GM19193 (cell line): ENCODE results near the gene INHA.

Source experiments
- POLR2A ChIP-seq: IDR thresholded peaks from 4 replicates; pipeline ENCODE4 v1.6.1; 2011; ENCODE audit not compliant: insufficient read depth, insufficient read length; ENCODE audit errors: extremely low read depth

INHA gene

DNA sequence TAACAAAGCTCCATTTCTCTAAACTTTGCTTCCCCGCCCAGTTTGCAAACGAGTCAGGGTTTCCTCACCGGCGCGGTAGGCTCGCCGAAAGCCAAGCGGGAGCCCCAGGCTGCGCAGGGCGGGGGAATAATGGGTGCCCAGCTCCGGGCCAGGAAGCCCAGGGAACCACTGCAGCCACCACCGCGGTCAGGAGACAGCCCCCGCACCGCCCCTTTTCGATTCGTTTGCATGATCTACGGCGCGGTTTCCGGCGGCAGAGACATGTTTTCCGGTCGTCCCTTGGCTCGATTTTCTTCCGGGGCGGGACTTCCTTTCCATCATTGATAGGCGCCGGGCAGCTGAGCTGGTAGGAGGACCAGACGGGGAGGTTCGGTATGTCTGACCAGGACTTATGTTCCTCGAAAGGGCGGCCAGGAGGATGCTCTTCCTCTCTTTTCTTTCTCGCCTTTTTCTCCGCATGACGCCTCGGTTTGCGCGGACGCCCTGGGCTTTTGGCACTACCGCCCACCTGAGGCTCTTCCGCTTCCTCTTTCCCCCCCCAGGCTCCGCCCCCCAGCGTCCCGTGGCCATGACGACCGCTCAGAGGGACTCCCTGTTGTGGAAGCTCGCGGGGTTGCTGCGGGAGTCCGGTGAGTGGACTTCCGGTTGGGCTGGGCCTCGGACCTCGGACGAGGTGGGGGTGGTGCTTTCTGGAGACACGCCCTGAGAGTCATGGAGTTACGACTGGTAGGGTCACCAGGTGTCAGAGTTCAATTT is 25.6 kb downstream of the INHA start, which contains the start of gene STK11IP:
Gene STK11IP, plus strand, starts transcription at position 306 of the 756 bp plus-strand sequence. Its CDS starts 263 bp downstream, at position 569.
- peak; percentile 97 for TF ChIP-seq POLR2A

DNA sequence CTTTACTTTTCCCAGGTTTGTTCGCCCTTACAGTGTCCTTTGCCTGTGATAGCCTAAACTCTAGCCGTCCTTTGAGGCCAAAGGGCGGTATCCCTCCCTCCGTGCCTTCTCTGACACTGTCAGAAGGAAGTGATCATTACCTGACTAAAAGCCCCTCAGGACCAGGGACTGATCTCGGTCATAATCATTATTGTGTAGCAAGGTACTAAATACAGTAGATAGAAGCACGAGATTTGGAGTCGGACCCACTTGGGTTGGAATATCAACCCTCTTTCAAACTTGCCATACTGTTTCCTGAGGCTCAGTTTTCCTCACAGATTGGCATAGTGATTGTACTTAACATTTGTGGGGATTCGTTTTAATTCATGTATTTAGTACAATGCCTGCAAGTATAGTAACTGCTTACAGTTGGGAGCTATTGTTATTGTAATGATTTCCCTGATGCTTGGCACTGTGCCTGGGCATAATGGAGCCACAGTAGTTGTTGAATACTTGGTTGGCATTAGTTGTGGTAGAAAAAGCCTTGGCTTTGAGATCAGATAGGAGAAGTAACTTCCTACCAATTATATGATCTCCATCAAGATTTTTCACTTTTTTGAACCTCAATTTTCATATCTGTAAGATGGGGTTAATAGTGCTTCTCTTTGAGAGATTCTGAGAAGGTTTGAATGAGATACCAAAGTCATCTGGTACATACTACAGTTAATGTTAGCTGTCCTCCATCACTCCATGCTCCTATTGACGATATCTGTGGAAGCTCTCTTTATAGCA is 26.4 kb downstream of the INHA start:
- TF ChIP-seq POLR2A = no peak

DNA sequence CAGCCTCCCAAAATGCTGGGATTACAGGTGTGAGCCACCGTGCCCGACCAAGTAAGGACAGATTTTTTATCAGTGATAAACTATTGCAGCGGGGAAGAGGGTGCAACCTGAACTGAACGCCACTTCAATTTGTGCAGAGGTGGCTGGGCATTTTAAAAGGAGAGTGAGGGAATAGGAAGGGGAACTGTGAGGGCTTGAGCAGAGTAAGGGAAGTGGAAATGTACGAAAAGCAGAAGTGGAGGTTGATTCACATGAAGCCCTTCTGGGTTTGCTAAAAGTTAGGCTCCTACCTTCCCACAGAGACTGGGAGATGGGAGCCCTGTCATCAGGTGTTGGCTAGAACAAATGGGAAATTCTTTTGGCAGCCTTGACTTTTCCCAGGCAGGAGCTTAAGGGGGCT is 31.7 kb downstream of the INHA start:
- no peak for TF ChIP-seq POLR2A

DNA sequence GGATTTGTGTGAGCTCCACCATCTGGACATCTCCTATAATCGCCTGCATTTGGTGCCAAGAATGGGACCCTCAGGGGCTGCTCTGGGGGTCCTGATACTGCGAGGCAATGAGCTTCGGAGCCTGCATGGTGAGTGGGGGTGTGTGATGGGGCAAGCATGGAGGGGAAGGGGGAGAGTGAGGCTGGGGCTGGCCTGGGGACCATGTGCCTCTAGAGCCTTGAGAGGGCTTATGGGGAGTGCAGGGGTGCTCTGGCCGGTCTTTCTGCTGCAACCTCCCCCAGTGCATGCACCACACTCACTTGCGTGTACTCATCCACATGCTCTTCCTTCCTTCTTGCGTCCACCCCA is 33.5 kb downstream of the INHA start:
- no peak for TF ChIP-seq POLR2A

DNA sequence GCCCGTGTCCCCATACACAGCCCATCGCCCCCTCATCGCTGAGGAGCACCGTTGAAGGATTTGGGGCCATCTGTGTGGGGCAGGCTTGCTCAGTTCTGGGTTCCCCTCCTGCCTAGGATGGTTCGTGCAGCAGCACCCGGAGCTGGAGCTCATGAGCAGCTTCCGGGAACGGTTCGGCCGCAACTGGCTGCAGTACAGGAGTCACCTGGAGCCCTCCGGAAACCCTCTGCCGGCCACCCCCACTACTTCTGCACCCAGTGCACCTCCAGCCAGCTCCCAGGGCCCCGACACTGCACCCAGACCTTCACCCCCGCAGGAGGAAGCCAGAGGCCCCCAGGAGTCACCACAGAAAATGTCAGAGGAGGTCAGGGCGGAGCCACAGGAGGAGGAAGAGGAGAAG is 35.8 kb downstream of the INHA start:
- no peak for TF ChIP-seq POLR2A

DNA sequence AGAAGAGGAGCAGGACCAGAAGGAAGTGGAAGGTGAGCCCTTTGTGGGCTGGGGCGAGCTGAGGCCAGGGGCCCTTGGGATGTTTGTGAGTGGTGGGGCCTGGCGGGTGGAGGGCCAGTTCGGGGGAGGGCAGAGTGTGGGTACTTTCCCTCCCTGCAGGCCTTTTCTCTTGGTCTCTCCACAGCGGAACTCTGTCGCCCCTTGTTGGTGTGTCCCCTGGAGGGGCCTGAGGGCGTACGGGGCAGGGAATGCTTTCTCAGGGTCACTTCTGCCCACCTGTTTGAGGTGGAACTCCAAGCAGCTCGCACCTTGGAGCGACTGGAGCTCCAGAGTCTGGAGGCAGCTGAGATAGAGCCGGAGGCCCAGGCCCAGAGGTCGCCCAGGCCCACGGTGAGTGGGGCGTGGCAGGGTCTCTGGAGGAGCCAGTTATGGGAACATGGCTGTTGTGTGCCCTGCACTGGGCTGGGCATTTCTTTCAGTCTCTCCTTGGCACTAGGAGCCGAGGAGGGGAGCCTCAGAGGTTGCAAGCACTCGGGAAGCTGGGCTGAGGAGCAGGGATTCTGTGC is 36.4 kb downstream of the INHA start:
- no peak for TF ChIP-seq POLR2A

DNA sequence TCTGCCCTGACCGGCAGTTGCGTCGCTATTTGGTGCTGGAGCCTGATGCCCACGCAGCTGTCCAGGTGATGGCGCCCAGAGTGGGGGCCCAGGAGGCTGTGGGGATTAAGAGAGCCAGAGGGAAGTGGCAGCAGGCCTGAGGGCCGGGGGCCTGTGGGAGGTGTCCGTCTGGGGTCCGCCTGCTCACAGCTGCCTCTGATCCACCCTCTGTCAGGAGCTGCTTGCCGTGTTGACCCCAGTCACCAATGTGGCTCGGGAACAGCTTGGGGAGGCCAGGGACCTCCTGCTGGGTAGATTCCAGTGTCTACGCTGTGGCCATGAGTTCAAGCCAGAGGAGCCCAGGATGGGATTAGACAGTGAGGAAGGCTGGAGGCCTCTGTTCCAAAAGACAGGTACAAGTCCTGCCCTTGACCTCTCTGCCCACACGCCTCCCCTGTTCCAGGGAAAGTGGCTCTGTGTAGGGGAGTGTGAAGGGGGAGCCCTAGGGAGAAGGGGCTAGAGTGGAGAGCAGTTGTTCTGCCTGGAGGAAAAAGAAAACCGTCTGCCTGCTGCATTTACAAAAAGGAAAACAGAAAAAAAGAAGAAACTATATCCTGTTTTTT is 37.1 kb downstream of the INHA start:
- no peak for TF ChIP-seq POLR2A

DNA sequence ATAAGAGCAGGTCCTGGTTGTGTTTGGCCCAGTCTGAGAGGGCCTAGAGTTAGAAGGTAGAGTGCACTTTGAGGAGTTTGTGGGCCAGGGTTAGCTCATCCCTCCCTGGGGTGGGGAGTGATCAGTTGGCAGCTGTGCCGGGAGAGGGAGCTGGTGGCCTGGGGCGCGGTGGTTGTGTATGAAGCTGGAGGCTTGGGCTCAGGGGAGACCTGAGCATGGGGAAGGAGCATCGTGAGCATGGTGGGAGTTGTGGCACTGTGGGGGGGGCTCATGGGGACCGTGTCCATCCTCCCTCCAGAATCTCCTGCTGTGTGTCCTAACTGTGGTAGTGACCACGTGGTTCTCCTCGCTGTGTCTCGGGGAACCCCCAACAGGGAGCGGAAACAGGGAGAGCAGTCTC is 39.2 kb downstream of the INHA start:
- TF ChIP-seq POLR2A = no peak

DNA sequence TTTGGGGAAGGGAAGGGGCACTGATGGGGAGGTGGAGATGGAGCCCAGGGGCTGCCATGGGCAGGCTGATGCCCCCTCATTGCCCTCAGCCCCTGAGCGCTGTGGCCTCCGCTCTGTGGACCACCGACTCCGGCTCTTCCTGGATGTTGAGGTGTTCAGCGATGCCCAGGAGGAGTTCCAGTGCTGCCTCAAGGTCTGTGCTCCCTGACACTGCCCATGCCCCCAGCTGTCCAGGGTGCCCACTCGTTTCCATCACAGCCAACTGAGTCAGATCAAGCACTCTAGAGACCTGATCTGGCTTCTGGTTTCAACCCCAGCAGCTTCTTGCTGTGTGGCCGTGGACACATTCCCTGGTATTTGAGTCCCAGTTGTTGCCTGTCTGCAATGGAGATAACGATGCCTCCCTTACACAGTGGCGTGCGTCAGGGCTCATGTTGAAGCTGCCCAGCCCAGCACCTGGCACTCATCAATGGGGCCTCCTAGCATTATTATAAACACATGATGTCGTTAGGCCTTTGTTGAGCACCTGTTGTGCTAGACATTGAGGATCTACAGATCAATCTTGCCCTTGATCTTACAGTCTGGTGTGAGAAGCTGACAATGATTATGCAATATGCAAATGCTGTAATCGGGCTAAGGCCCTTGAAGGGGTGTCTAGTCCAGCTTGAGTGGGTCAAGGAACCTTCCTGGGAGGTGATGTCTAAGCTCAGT is 39.9 kb downstream of the INHA start:
- TF ChIP-seq POLR2A = no peak

DNA sequence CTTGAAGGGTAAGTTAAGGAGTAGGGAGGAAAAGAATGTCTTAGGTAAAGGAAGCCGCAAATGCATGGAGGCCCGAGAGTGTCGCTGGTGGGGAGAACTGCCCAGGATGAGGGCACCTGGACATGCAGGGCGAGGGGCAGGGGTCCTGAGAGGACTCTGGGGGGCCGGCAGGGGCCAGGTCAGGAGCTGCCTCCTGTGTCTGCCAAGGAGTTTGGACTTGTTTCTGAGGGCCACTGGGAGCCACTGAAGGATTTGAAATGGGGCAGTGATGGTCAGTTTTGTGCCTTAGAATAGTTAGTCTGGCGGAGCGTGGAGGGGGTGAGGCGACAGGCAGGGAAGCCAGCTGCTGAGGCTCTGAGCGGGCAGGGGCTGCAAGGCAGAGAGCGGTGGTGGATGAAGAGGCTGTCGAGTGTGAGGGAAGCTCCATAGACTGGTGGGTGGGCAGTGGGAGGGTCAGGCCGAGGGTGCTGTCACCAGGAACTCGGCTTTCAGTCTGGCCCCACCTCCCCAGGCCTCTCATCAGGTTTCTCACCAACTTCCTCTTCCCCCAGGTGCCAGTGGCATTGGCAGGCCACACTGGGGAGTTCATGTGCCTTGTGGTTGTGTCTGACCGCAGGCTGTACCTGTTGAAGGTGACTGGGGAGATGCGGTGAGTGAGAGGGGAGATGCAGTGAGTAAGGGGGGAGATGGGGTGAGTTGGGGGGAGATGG is 40.6 kb downstream of the INHA start:
- no peak for TF ChIP-seq POLR2A

DNA sequence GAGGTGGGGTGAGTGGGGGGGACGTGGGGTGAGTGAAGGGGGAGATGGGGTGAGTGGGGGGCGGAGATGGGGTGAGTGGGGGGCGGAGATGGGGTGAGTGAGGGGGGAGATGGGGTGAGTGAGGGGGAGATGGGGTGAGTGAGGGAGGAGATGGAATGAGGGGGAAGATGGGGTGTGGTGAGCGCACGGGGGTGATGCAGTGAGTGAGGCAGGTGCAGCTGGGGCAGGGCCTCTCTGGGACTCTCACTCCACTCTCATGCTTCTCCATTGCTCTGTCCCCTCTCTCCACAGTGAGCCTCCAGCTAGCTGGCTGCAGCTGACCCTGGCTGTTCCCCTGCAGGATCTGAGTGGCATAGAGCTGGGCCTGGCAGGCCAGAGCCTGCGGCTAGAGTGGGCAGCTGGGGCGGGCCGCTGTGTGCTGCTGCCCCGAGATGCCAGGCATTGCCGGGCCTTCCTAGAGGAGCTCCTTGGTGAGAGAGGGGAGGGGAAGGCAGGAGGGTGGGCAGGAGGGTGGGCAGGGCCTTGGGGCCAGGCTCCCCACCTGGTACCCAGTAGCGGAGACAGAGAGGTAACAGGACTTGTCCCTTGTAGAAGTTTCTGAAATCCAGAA is 41.5 kb downstream of the INHA start:
- no peak for TF ChIP-seq POLR2A

DNA sequence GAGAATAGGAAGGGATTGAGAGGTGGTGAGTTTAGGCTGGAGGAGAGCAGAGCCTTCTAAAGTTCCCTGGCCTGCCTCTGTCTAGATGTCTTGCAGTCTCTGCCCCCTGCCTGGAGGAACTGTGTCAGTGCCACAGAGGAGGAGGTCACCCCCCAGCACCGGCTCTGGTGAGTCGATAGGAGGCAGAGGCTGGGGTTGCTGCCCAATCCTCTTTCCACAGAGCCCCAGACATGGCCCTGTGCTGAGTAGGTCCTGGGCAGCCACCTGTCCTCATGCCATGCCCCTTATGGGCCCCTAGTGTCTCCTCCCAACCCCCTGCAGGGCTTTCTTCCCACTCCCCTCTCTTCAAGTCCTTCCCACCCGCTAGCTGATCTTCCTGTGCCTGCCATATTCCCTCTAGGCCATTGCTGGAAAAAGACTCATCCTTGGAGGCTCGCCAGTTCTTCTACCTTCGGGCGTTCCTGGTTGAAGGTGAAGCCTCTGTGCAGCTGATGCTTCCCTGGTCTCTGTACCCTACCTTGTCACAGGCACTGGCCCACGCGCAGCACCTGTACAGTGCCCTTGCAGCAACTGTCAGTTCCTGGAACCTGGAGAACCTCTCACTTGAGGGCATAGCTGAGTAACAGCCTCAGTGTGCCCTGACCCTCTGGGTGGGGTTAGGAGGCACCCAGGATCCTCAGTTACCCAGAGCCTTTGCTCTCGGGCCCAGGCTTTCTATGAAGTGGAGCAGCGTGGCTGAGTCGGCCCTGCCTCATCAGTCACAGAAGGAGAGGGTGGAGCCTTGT is 42.2 kb downstream of the INHA start:
- TF ChIP-seq POLR2A = no peak

DNA sequence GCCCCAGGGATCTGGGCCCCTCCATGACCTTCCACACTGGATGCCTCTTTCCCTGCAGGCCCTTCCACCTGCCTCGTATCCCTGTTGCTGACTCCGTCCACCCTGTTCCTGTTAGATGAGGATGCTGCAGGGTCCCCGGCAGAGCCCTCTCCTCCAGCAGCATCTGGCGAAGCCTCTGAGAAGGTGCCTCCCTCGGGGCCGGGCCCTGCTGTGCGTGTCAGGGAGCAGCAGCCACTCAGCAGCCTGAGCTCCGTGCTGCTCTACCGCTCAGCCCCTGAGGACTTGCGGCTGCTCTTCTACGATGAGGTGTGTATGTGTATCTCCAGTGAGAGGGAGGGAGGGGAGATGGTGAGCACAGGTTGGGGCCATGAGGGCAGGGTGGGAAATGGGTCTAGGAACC is 42.9 kb downstream of the INHA start:
- TF ChIP-seq POLR2A = no peak
